HL-60/S4 treated with phorbol 12-myristate 13-acetate at 8.2 ng/mL for 4 days and 3 days (cell line): ENCODE results near the gene ASB3.
"Not testable (repeated sequence)": the region's sequence is repeated elsewhere in the genome, so short reads cannot be mapped to it uniquely, and the experiment has no call there.

ENCODE experiments used
- in situ Hi-C: fragments of 300-500 bp; cut with MboI; formaldehyde crosslinking; loops from 2 replicates; pipeline ENCODE4 v1.15.0; 2022; ENCODE audit warnings: low sequenced_read_pairs

ASB3 gene

GRCh38 chr2:53786705-53787613 is at the start of gene ASB3, which contains the start of gene ERLEC1:
TSS of gene ASB3 (minus strand) at chr2:53786953. CDS start at chr2:53765572, 21,381 bp downstream.
TSS of gene ERLEC1 (plus strand) at chr2:53787044. CDS start at chr2:53787211, 167 bp downstream.
- in situ Hi-C loops: no loop called here

GRCh38 chr2:53829980-53830290 is 43.2 kb upstream of the ASB3 start:
- in situ Hi-C loops: not testable (repeated sequence)

GRCh38 chr2:53829273-53829979 is 42.7 kb upstream of the ASB3 start:
- in situ Hi-C loops: no loop called here

GRCh38 chr2:53828331-53828730 is 41.6 kb upstream of the ASB3 start:
- in situ Hi-C loops: no loop called here

GRCh38 chr2:53827398-53828175 is 40.8 kb upstream of the ASB3 start:
- in situ Hi-C loops: no loop called here

- in situ Hi-C loops: no loop called here
Observed at GRCh38 chr2:53826587-53827397, 40.0 kb upstream of the ASB3 start.

- in situ Hi-C loops: no loop called here
Observed at GRCh38 chr2:53826030-53826410, 39.3 kb upstream of the ASB3 start.

GRCh38 chr2:53823639-53824038 is 36.9 kb upstream of the ASB3 start:
- in situ Hi-C loops: not testable (repeated sequence)

GRCh38 chr2:53821810-53822209 is 35.1 kb upstream of the ASB3 start:
- in situ Hi-C loops: no loop called here

GRCh38 chr2:53820711-53821110 is 34.0 kb upstream of the ASB3 start:
- in situ Hi-C loops: no loop called here

- in situ Hi-C loops: no loop called here
Observed at GRCh38 chr2:53820048-53820447, 33.3 kb upstream of the ASB3 start.

- in situ Hi-C loops: no loop called here
Observed at GRCh38 chr2:53819634-53820033, 32.9 kb upstream of the ASB3 start.

- in situ Hi-C loops: no loop called here
Observed at GRCh38 chr2:53818854-53819435, 32.2 kb upstream of the ASB3 start.

- in situ Hi-C loops: no loop called here
Observed at GRCh38 chr2:53813151-53813550, 26.4 kb upstream of the ASB3 start.

GRCh38 chr2:53811601-53812000 is 24.8 kb upstream of the ASB3 start:
- in situ Hi-C loops: no loop called here

- in situ Hi-C loops: no loop called here
Observed at GRCh38 chr2:53802617-53803151, 15.9 kb upstream of the ASB3 start.

- in situ Hi-C loops: no loop called here
Observed at GRCh38 chr2:53801547-53801946, 14.8 kb upstream of the ASB3 start.

- in situ Hi-C loops: no loop called here
Observed at GRCh38 chr2:53793821-53794220, 7.1 kb upstream of the ASB3 start.

GRCh38 chr2:53793261-53793660 is 6.5 kb upstream of the ASB3 start:
- in situ Hi-C loops: no loop called here
